ENCODE results near the gene ZNF778.

The ZNF778 gene

GRCh38 chr16:89175280-89176146 lies 42.0 kb upstream of the ZNF778 start:
- no peak overlapping the region for H3K4me3 ChIP-seq (ENCODE audit: low read depth, low read length)
- DNase-seq (ENCODE audit: low read depth, low spot score) = no peak
- ChIA-PET CTCF (interaction anchor here (3.0 to 3.2 kb wide), 2 partner anchors 8 to 11 kb away, joined by 9 to 35 read pairs; no protein-coding TSS in a partner anchor), POLR2A (no interaction called here)
- TF ChIP-seq, protein P1, sequence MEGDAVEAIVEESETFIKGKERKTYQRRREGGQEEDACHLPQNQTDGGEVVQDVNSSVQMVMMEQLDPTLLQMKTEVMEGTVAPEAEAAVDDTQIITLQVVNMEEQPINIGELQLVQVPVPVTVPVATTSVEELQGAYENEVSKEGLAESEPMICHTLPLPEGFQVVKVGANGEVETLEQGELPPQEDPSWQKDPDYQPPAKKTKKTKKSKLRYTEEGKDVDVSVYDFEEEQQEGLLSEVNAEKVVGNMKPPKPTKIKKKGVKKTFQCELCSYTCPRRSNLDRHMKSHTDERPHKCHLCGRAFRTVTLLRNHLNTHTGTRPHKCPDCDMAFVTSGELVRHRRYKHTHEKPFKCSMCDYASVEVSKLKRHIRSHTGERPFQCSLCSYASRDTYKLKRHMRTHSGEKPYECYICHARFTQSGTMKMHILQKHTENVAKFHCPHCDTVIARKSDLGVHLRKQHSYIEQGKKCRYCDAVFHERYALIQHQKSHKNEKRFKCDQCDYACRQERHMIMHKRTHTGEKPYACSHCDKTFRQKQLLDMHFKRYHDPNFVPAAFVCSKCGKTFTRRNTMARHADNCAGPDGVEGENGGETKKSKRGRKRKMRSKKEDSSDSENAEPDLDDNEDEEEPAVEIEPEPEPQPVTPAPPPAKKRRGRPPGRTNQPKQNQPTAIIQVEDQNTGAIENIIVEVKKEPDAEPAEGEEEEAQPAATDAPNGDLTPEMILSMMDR (IDR thresholded peaks at IDR 0.05; ENCODE audit: insufficient read depth, low read length, missing control alignments) = no peak

DNA sequence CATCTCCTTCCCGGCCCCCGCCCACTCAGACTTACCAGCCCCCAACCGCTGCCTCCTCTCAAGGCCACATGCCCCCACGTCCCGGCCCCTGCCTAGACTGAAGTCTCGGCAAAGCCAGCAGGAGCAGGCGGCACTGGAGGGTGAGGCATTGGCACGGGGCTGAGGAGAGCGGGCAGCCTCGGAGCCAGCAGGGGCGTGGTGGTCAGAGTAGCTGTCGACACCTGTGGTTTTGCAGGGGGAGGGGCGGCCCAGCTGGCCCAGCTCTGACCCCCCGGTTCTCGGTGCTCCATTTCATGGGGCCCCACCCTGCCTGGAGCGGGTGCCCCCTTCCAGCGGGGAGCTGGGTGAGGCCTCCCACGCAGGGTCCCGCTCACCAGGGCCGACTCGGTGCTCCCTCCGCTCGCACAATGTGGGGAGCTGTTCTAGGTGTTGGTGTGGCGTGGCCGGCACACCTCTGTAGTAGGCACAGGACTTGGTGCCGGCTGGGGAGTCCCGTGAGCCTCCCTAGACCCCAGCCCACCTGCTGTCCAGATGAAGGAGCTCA lies 41.3 kb upstream of the ZNF778 start:
- ChIA-PET CTCF (interaction anchor here (0.9 to 3.2 kb wide), 4 partner anchors 8 to 433 kb away, joined by 3 to 35 read pairs (median 6); no protein-coding TSS in a partner anchor), POLR2A (interaction anchor here (0.7 kb wide), 1 partner anchor 9 kb away, joined by 3 read pairs; no protein-coding TSS in a partner anchor)
- DNase-seq (ENCODE audit: low read depth, low spot score) = no peak
- no peak overlapping the region for H3K4me3 ChIP-seq (ENCODE audit: low read depth, low read length)
- TF ChIP-seq, protein P1 (IDR thresholded peaks at IDR 0.05; ENCODE audit: insufficient read depth, low read length, missing control alignments) = no peak

DNA sequence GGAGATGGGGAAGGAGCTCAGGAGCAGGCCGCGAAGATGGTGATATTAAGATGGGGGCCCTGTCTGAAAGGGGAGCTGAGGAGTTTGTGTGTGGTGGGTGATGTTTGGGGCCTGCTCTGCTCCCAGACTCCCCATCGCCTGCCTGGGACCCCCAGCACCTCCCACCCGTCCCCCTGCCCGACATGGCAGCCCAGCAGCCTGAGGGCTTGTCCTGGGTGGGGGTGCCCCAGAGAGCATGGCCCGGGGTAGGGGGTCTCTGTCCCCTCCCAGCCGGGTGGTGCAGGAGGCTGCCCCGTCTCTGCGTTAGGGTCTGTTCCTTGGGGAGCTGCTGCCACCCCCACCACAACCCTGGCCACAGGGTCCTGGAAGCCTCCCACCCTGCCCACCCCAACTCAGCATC lies 40.8 kb upstream of the ZNF778 start:
- TF ChIP-seq, protein P1 (IDR thresholded peaks at IDR 0.05; ENCODE audit: insufficient read depth, low read length, missing control alignments) = no peak
- ChIA-PET POLR2A (interaction anchor here (0.7 kb wide), 1 partner anchor 8 kb away, joined by 3 read pairs; no protein-coding TSS in a partner anchor), CTCF (interaction anchor here (0.9 to 3.2 kb wide), 4 partner anchors 9 to 433 kb away, joined by 3 to 35 read pairs (median 6); no protein-coding TSS in a partner anchor)
- no peak for DNase-seq (ENCODE audit: low read depth, low spot score)
- no peak overlapping the region for H3K4me3 ChIP-seq (ENCODE audit: low read depth, low read length)

- DNase-seq (ENCODE audit: low read depth, low spot score) = no peak
- H3K4me3 ChIP-seq (ENCODE audit: low read depth, low read length) = no peak overlapping the region
- ChIA-PET CTCF (interaction anchor here (1.2 to 3.0 kb wide), 2 partner anchors 10 to 434 kb away, joined by 3 to 35 read pairs; no protein-coding TSS in a partner anchor), POLR2A (interaction anchor here (0.7 kb wide), 1 partner anchor 15 kb away, joined by 3 read pairs; no protein-coding TSS in a partner anchor)
- TF ChIP-seq, protein P1 (IDR thresholded peaks at IDR 0.05; ENCODE audit: insufficient read depth, low read length, missing control alignments) = no peak
Observed at GRCh38 chr16:89177501-89177900, 40.0 kb upstream of the ZNF778 start.

GRCh38 chr16:89178453-89179147 lies 38.9 kb upstream of the ZNF778 start:
- ChIA-PET POLR2A (no interaction called here), CTCF (interaction anchor here (1.3 to 3.0 kb wide), 2 partner anchors 11 kb away, joined by 8 to 35 read pairs; no protein-coding TSS in a partner anchor)

More at GRCh38 chr16:89178453-89179147, 38.9 kb upstream of the ZNF778 start:
- TF ChIP-seq, protein P1 (IDR thresholded peaks at IDR 0.05; ENCODE audit: insufficient read depth, low read length, missing control alignments) = no peak
- no peak overlapping the region for H3K4me3 ChIP-seq (ENCODE audit: low read depth, low read length)
- no peak for DNase-seq (ENCODE audit: low read depth, low spot score)
